LHCN-M2 (cell line): ENCODE results near the gene ATP8B4. TPM values are rescaled to one million over a fixed set of nuclear protein-coding genes. Genes with fewer than 3 reads are reported as not detected.
"Not testable (repeated sequence)": the region's sequence is repeated elsewhere in the genome, so short reads cannot be mapped to it uniquely, and the experiment has no call there.

Experiments
- DNase-seq: peaks from one replicate; pipeline ENCODE4 v3.0.0-alpha.2; 2012; ENCODE audit warnings: low read depth
- total RNA-seq: library from RNA; depleted of rRNA; stranded (reverse); fragments of >200 nt; gene quantifications from 2 replicates; pipeline ENCODE4 v1.2.3, GENCODE V29; 2014

ATP8B4 gene
- total RNA-seq, 1 experiment from 2014 or later: 1.0 TPM

- DNase-seq: no peak
Observed at GRCh38 chr15:50138391-50138790, 19.4 kb upstream of the ATP8B4 start.

DNA sequence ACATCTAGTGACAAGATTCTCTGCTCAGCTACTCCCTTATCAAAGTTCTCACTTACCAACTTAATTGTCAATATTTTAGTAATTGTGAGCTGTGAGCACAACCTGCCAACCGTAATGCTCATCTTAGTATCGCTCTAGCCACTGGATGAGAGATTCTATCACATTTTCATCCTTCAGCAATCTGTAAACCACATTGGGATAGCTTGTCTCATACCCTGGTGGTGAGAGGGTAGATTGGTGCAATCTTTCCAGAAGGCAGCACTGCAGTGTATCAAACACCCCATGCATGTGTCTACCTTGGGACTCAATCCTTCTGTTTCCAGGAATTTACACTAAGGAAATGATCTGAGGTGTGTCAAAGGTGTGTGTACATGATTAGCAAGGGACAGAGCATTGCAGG lies 18.9 kb upstream of the ATP8B4 start:
- no peak for DNase-seq

DNA sequence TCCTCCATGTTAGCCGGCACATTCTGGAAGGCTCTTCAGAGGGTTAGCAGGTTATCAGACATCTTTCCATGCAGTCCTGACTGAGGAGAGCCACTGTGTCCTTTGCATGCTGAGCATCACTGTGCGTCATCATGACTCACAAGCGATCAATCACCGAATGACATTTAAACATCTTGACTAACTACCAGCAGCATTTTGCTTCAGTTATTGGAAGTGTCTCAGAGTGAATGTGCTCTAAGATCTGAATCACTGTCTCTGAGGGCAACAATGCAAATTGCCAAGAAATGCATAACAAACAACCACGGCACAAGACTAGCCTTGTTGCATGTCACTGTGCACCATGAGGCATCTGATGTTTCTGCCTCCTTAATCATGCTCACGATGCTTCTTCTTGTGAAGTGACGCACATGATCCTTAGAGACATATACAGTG lies 18.3 kb upstream of the ATP8B4 start:
- DNase-seq: peak; percentile 96

DNA sequence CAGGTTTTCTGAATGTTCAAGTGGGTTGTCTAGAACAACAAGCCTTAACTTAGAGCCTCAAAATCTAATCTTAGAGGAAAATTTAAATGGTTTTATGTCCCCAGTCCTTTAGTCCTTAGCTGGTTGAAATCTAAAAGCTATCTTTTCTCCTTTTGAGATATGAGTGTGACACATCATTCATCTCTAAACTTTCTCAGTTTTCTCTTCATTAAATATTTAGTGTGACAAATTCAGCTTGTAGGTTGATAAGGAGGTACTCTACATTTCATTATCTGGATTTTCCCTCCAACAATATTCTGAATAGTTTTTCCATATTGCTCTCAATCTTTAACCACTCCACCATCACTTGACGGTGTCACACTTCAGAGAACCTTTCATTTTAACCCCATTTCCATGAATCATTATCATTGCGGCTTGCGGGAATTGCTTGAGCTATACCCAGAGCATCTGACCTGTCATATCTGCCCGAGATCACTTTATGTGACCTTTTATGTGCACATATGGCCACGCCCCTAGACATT lies 16.1 kb upstream of the ATP8B4 start:
- DNase-seq: peak; percentile 65

- DNase-seq: peak; percentile 95
Observed at GRCh38 chr15:50134524-50135024, 15.5 kb upstream of the ATP8B4 start.

- DNase-seq: not testable (repeated sequence)
Observed at GRCh38 chr15:50132251-50132984, 13.4 kb upstream of the ATP8B4 start.

DNA sequence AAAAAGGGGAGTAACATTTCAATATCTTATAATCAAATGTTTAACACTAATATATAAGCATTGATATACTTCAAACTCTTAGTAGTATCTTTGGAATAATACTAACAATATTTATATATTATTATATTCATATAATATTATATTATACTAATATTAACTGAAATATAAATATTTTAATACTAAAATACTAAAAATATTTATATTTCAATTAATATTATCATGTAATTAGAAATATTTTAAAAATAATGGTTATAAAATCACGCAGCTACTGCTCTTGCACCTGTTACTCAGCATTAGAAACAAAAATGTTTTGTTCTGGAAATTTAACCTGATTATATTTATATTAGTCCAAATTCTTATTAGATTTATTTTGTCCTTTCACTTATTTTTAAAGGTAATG lies 12.6 kb upstream of the ATP8B4 start:
- no peak for DNase-seq

GRCh38 chr15:50128266-50128665 lies 9.2 kb upstream of the ATP8B4 start:
- no peak for DNase-seq

GRCh38 chr15:50127255-50127777 lies 8.3 kb upstream of the ATP8B4 start:
- DNase-seq: no peak

GRCh38 chr15:50126072-50126471 lies 7.0 kb upstream of the ATP8B4 start:
- no peak for DNase-seq

- no peak for DNase-seq
Observed at GRCh38 chr15:50124631-50125030, 5.6 kb upstream of the ATP8B4 start.

DNA sequence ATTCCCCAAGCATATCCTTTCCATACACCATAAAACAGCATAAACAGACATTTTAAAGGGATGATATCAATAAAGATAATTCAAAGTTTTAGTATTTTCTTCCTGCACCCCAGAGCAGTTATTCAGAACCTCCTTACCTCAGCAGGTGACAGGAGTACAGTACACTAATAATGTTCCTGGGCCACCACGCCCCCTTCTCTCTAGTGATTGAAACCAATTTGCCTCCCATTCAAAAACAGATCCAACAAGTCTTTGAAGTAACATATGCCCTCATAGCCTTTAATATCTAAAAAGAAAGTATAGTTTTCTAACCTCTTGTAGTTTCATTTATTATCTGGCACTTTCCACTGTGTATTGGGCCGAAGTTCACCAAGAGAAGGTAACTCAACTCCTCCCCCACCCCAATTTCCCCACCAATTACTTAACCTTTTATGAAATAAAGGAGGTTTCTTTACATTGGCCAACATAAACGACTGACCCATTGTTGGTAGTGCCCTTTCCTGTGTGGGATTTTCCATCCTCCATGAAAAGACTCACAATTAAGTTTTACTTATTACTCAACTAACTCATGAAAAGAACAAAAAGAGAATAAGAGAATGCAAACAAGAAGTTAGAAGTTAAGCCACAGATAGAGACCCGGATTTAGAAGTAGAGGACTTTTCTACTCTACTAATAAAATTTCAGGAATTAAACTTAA lies 5.0 kb upstream of the ATP8B4 start:
- no peak for DNase-seq

DNA sequence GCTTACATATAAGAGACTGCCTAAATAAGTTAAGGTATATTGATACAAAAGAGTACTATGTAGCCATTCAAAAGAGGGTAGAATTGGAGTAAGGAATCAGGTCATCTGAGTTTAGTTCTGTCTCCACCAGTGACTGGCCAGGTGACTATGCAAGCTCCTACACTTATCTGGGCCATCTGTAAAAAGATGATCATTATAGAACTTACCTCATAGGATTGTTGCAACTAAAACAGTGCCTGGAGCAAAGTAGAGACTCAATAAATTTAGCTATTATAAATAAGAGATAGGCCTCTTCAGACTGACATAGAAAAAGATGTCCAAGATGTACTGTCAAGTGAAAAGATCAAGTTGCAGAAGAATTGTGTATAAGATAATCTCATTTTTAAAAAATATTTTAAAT lies 1.7 kb upstream of the ATP8B4 start:
- DNase-seq: no peak

DNA sequence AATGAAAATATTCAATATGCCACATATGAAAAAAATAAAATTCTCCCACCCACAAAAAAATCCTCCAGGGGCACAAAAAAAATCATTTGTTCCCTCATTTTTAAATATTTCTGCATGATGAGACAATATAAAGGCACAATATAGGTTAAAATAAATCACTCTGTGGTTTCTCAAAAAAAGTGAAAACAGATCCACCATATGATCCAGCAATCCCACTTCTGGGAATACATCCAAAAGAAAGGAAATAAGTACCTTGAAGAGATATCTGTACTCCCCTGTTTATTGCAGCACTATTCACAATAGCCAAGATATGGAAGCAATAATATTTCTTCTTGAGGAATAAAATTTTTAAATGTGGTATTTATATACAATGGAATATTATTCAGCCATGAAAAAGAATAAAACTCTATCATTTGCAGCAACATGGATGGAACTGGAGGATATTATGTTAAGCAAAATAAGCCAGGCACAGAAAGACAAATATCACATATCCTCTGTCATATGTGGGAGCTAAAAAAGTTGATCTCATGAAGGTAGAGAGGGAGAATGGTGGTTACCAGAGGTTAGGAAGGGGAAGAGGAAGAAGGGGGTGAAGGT lies 1.5 kb downstream of the ATP8B4 start:
- DNase-seq: no peak

DNA sequence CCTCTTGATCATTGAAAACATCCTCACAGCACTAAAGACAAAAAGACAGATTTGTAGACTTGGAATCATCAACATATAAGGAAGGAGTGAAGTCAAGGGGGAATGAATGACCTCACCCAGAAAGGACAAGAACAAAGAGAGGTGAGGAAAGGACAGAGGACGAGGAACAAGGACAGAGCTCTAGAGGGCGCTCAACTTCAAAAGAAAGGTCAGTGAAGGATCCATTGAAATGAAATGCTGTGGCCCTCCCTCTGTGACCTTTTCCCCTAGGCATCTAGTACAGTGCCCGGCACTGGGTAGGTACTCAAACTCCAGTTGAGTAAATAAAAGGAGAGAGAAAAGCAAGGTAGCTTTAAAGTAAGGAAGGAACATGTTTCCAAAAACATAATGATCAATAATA lies 2.6 kb downstream of the ATP8B4 start:
- DNase-seq: peak; percentile 66

GRCh38 chr15:50113992-50114780 lies 4.8 kb downstream of the ATP8B4 start:
- no peak for DNase-seq

GRCh38 chr15:50113187-50113505 lies 5.9 kb downstream of the ATP8B4 start:
- no peak for DNase-seq

GRCh38 chr15:50112488-50113186 lies 6.4 kb downstream of the ATP8B4 start:
- no peak for DNase-seq

DNA sequence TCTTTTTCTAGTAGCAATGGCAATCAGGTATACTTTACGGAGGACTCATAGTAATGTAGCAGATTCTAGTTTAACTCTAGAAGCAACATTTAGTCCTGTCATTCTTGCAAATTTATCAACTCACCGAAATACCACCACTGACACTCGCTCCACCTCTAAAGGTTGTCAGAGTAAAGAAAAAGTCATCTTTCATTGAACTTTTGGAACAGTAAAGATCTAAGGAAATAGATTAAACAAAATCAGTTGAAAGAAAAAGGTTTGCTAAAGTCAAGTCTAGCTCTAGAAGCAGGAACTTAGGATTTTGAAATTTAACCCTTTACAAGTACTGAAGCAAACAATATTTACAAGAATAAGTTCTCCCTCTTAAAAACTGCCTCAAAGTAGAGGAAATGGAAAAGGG lies 8.7 kb downstream of the ATP8B4 start:
- no peak for DNase-seq

GRCh38 chr15:50109076-50109987 lies 9.7 kb downstream of the ATP8B4 start:
- DNase-seq: no peak
